ENCODE results near the gene NIBAN1. TPM values are rescaled to one million over a fixed set of nuclear protein-coding genes. Genes with fewer than 3 reads are reported as not detected.

The NIBAN1 gene
- total RNA-seq, 1 donor from 2014 or later = 72.8 TPM

GRCh38 chr1:184980726-184981125 is 6.4 kb upstream of the NIBAN1 start:
- Histone ChIP-seq H3K4me3 (ENCODE audit: low read depth, low read length) (no peak overlapping the region), H3K36me3 (ENCODE audit: control insufficient read depth, insufficient read depth, low read length) (no peaks in the 10 kb centered on the region), H3K27me3 (ENCODE audit: control insufficient read depth, insufficient read depth, low read length) (no peaks in the 10 kb centered on the region)
- no peak for DNase-seq (ENCODE audit: low read depth)
- TF ChIP-seq CTCF (IDR thresholded peaks at IDR 0.05; ENCODE audit: insufficient read depth, low read length, poor library complexity, severe bottlenecking) = no peak

- no peak for TF ChIP-seq CTCF (IDR thresholded peaks at IDR 0.05; ENCODE audit: insufficient read depth, low read length, poor library complexity, severe bottlenecking)
- no peak for DNase-seq (ENCODE audit: low read depth)
Observed at GRCh38 chr1:184975208-184975870, 1.0 kb upstream of the NIBAN1 start.

GRCh38 chr1:184974837-184975115 is 468 bp upstream of the NIBAN1 start:
- no peaks in the 10 kb centered on the region for H3K27me3 ChIP-seq (ENCODE audit: control insufficient read depth, insufficient read depth, low read length)
- H3K36me3 ChIP-seq (ENCODE audit: control insufficient read depth, insufficient read depth, low read length) = no peaks in the 10 kb centered on the region
- TF ChIP-seq CTCF (IDR thresholded peaks at IDR 0.05; ENCODE audit: insufficient read depth, low read length, poor library complexity, severe bottlenecking) = no peak
- DNase-seq (ENCODE audit: low read depth) = no peak
- peak overlapping the region; percentile 72 for H3K4me3 ChIP-seq (ENCODE audit: low read depth, low read length)

More at GRCh38 chr1:184975208-184975870, 1.0 kb upstream of the NIBAN1 start:
- Histone ChIP-seq H3K27me3 (ENCODE audit: control insufficient read depth, insufficient read depth, low read length) (no peaks in the 10 kb centered on the region), H3K36me3 (ENCODE audit: control insufficient read depth, insufficient read depth, low read length) (no peaks in the 10 kb centered on the region), H3K4me3 (ENCODE audit: low read depth, low read length) (no peak overlapping the region)

GRCh38 chr1:184973272-184974055 is 844 bp downstream of the NIBAN1 start:
- Histone ChIP-seq H3K27me3 (ENCODE audit: control insufficient read depth, insufficient read depth, low read length) (no peaks in the 10 kb centered on the region), H3K4me3 (ENCODE audit: low read depth, low read length) (peak overlapping the region; percentile 72), H3K36me3 (ENCODE audit: control insufficient read depth, insufficient read depth, low read length) (no peaks in the 10 kb centered on the region)
- TF ChIP-seq CTCF (IDR thresholded peaks at IDR 0.05; ENCODE audit: insufficient read depth, low read length, poor library complexity, severe bottlenecking) = no peak
- no peak for DNase-seq (ENCODE audit: low read depth)

- no peaks in the 10 kb centered on the region for H3K36me3 ChIP-seq (ENCODE audit: control insufficient read depth, insufficient read depth, low read length)
- H3K27me3 ChIP-seq (ENCODE audit: control insufficient read depth, insufficient read depth, low read length) = no peaks in the 10 kb centered on the region
- no peak for TF ChIP-seq CTCF (IDR thresholded peaks at IDR 0.05; ENCODE audit: insufficient read depth, low read length, poor library complexity, severe bottlenecking)
- peak overlapping the region; percentile 72 for H3K4me3 ChIP-seq (ENCODE audit: low read depth, low read length)
- no peak for DNase-seq (ENCODE audit: low read depth)
Observed at GRCh38 chr1:184972315-184973055, 1.8 kb downstream of the NIBAN1 start.
